Mesendoderm (in vitro differentiated cells): ENCODE data around the gene ELF1.

Experiments
- DNase-seq: peaks from one replicate; pipeline ENCODE4 v3.0.0; 2013
- H2AK5ac ChIP-seq: 2 replicates; pipeline ENCODE4 v1.6.1; 2013; ENCODE audit warnings: low read length, inconsistent platforms
- H2BK120ac ChIP-seq: 2 replicates; pipeline ENCODE4 v1.6.1; 2013; ENCODE audit warnings: low read depth, mild to moderate bottlenecking, low read length, moderate library complexity, mixed read lengths
- H2BK15ac ChIP-seq: replicated peaks from 2 replicates; pipeline ENCODE4 v1.6.1; 2013; ENCODE audit warnings: low read depth, mild to moderate bottlenecking, moderate library complexity
- H2BK5ac ChIP-seq: 2 replicates; pipeline ENCODE4 v1.6.1; 2013; ENCODE audit warnings: low read length, inconsistent platforms
- H3K18ac ChIP-seq: 2 replicates; pipeline ENCODE4 v1.6.1; 2013; ENCODE audit warnings: mild to moderate bottlenecking, low read length, mixed read lengths
- H3K23ac ChIP-seq: one replicate; pipeline ENCODE4 v1.6.1; 2013; ENCODE audit warnings: low read length
- H3K27ac ChIP-seq: 2 replicates; pipeline ENCODE4 v1.5.1; 2013; ENCODE audit warnings: low read depth, mild to moderate bottlenecking, inconsistent platforms, low read length, moderate library complexity
- H3K27me3 ChIP-seq: 2 replicates; pipeline ENCODE4 v1.6.1; 2013; ENCODE audit warnings: low read length, control low read depth, mild to moderate bottlenecking, inconsistent platforms; ENCODE audit not compliant: insufficient read depth, poor library complexity
- H3K36me3 ChIP-seq: 2 replicates; pipeline ENCODE4 v1.6.1; 2013; ENCODE audit warnings: low read length, inconsistent platforms; ENCODE audit not compliant: control insufficient read depth, insufficient read depth
- H3K4ac ChIP-seq: one replicate; pipeline ENCODE4 v1.6.1; 2013; ENCODE audit warnings: low read depth, mild to moderate bottlenecking, low read length, moderate library complexity
- H3K4me1 ChIP-seq: 2 replicates; pipeline ENCODE4 v1.6.1; 2013; ENCODE audit warnings: low read depth, low read length, inconsistent platforms; ENCODE audit not compliant: control insufficient read depth
- H3K4me2 ChIP-seq: 2 replicates; pipeline ENCODE4 v1.6.1; 2013; ENCODE audit warnings: low read length
- H3K4me3 ChIP-seq: 2 replicates; pipeline ENCODE4 v1.5.1; 2013; ENCODE audit warnings: mild to moderate bottlenecking, low read length
- H3K56ac ChIP-seq: one replicate; pipeline ENCODE4 v1.6.1; 2013; ENCODE audit warnings: low read length
- H3K79me1 ChIP-seq: 2 replicates; pipeline ENCODE4 v1.6.1; 2013; ENCODE audit warnings: low read length, inconsistent platforms
- H3K79me2 ChIP-seq: 2 replicates; pipeline ENCODE4 v1.6.1; 2013; ENCODE audit warnings: mild to moderate bottlenecking, low read length; ENCODE audit not compliant: control insufficient read depth, insufficient read depth
- H3K9ac ChIP-seq: 2 replicates; pipeline ENCODE4 v1.6.1; 2013; ENCODE audit warnings: low read length, inconsistent platforms
- H4K5ac ChIP-seq: one replicate; pipeline ENCODE4 v1.6.1; 2013; ENCODE audit warnings: low read length
- H4K8ac ChIP-seq: one replicate; pipeline ENCODE4 v1.6.1; 2013; ENCODE audit warnings: low read depth, mild to moderate bottlenecking, control low read depth, low read length, moderate library complexity
- WGBS: extraction: QIAGEN DNeasy Blood & Tissue Kit; methylation state at CpG from one replicate; pipeline ENCODE4 v1.1.7; 2013; ENCODE audit warnings: low lambda C conversion rate, missing lambda C conversion rate; ENCODE audit not compliant: insufficient coverage; ENCODE audit errors: extremely low coverage; 5-methylcytosine and 5-hydroxymethylcytosine counted together

ELF1 gene

DNA sequence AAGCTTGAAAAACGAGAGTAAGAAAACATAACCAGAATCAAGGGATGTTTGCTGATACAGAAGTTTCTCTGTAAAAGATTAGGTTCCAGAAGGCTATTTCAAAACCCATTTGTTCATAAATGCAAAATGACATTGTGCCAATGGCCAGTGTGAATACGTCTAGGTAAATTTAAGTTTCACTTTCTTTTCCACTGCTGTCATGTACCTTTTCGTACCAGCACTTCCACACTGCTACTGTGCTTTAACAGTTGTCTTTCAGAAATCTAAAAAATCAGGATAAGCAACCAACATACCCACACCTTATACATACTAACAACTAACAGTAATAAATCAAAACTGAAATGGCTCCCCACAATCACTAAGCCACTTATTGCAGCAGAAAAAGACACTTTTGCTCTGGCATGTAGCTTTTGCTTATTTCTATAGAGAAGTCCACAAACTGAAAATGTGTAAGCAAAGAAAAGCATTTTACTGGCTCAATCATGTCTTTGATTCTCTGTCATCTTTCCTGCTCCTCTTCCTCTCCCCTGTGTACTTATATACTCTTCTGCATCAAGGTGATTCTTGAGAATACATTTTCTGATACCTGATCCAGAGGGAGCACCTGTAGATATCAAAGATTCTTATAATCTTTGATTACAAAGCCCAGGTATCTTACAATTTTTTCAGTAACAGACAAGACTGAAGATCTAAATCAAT lies 34.3 kb downstream of the ELF1 start:
- DNase-seq = no peak
- Histone ChIP-seq H3K9ac (no peak overlapping the region), H3K79me1 (no peaks in the 10 kb centered on the region), H3K27ac (no peak overlapping the region), H3K4me2 (no peak overlapping the region), H3K79me2 (no peaks in the 10 kb centered on the region), H4K8ac (no peak overlapping the region), H3K4me1 (no peaks in the 10 kb centered on the region), H3K36me3 (no peaks in the 10 kb centered on the region), H3K18ac (no peak overlapping the region), H2AK5ac (no peak overlapping the region), H3K23ac (no peak overlapping the region), H3K4ac (no peak overlapping the region), H2BK120ac (no peak overlapping the region), H3K27me3 (no peaks in the 10 kb centered on the region), H2BK15ac (no peak overlapping the region), H3K56ac (no peak overlapping the region), H2BK5ac (no peak overlapping the region), H3K4me3 (no peak overlapping the region), H4K5ac (no peak overlapping the region)
- WGBS = no CpG with 5 or more reads among the region's 3 CpGs

- Histone ChIP-seq H3K4ac (no peak overlapping the region), H3K4me3 (no peak overlapping the region), H2BK5ac (no peak overlapping the region), H3K36me3 (no peaks in the 10 kb centered on the region), H3K18ac (no peak overlapping the region), H2AK5ac (no peak overlapping the region), H2BK15ac (no peak overlapping the region), H3K27ac (no peak overlapping the region), H3K4me2 (no peak overlapping the region), H3K4me1 (no peaks in the 10 kb centered on the region), H2BK120ac (no peak overlapping the region), H3K23ac (no peak overlapping the region), H3K79me1 (no peaks in the 10 kb centered on the region), H3K56ac (no peak overlapping the region), H3K9ac (no peak overlapping the region), H3K79me2 (no peaks in the 10 kb centered on the region), H3K27me3 (no peaks in the 10 kb centered on the region), H4K5ac (no peak overlapping the region), H4K8ac (no peak overlapping the region)
- no peak for DNase-seq
- WGBS = no CpG with 5 or more reads among the region's 4 CpGs
Observed at GRCh38 chr13:40983725-40984667, 35.1 kb downstream of the ELF1 start.

- no peak overlapping the region for H2BK15ac ChIP-seq
- no peak overlapping the region for H2AK5ac ChIP-seq
- H3K27me3 ChIP-seq = no peaks in the 10 kb centered on the region
- DNase-seq = no peak
- no peak overlapping the region for H3K4me3 ChIP-seq
- no CpG with 5 or more reads among the region's 2 CpGs for WGBS
- no peak overlapping the region for H4K8ac ChIP-seq
- no peaks in the 10 kb centered on the region for H3K4me1 ChIP-seq
- no peak overlapping the region for H4K5ac ChIP-seq
- no peak overlapping the region for H3K9ac ChIP-seq
- H3K4me2 ChIP-seq = no peak overlapping the region
- H2BK5ac ChIP-seq = no peak overlapping the region
- no peak overlapping the region for H3K56ac ChIP-seq
- no peaks in the 10 kb centered on the region for H3K79me1 ChIP-seq
- H2BK120ac ChIP-seq = no peak overlapping the region
- no peaks in the 10 kb centered on the region for H3K79me2 ChIP-seq
- H3K27ac ChIP-seq = no peak overlapping the region
- no peak overlapping the region for H3K23ac ChIP-seq
- no peaks in the 10 kb centered on the region for H3K36me3 ChIP-seq
- no peak overlapping the region for H3K18ac ChIP-seq
- no peak overlapping the region for H3K4ac ChIP-seq
Observed at GRCh38 chr13:40983259-40983658, 35.9 kb downstream of the ELF1 start.

- peak; percentile 40 for DNase-seq
- H3K4me3 ChIP-seq = no peak overlapping the region
Observed at GRCh38 chr13:40982772-40983171, 36.3 kb downstream of the ELF1 start.

DNA sequence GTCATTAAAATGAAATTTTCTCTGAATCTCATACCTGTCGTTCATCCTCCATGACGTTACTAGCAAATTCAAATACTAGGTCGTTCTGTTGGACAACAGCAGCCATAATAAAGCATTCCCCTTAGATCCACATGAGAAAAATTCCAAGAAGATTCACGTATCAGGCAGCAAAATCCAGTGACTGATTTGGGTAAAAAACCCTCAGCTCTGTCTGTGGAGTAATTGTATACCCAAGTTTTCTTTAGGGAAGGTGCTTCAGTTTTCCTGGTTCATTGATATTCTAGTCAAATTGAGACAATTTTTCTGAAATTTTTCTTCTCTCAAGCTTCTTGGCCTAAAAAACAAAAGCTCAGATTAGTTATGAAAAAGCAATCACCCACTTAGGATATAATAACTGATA lies 37.2 kb downstream of the ELF1 start:
- Histone ChIP-seq H3K79me1 (no peaks in the 10 kb centered on the region), H3K23ac (no peak overlapping the region), H4K5ac (no peak overlapping the region), H2BK5ac (no peak overlapping the region), H3K79me2 (no peaks in the 10 kb centered on the region), H3K27ac (no peak overlapping the region), H2BK15ac (no peak overlapping the region), H3K4ac (no peak overlapping the region), H3K36me3 (no peaks in the 10 kb centered on the region), H3K4me2 (no peak overlapping the region), H2AK5ac (no peak overlapping the region), H2BK120ac (no peak overlapping the region), H3K18ac (no peak overlapping the region), H4K8ac (no peak overlapping the region), H3K27me3 (no peaks in the 10 kb centered on the region), H3K4me1 (no peaks in the 10 kb centered on the region), H3K9ac (no peak overlapping the region), H3K56ac (no peak overlapping the region), H3K4me3 (no peak overlapping the region)
- DNase-seq = no peak
- no CpG with 5 or more reads among the region's 4 CpGs for WGBS

More at GRCh38 chr13:40982772-40983171, 36.3 kb downstream of the ELF1 start:
- H3K9ac ChIP-seq = no peak overlapping the region
- no peak overlapping the region for H2AK5ac ChIP-seq
- H4K5ac ChIP-seq = no peak overlapping the region
- H3K4me2 ChIP-seq = no peak overlapping the region
- H2BK5ac ChIP-seq = no peak overlapping the region
- H3K4ac ChIP-seq = no peak overlapping the region
- H3K79me2 ChIP-seq = no peaks in the 10 kb centered on the region
- H3K56ac ChIP-seq = no peak overlapping the region
- no CpG with 5 or more reads among the region's 3 CpGs for WGBS
- H3K27ac ChIP-seq = no peak overlapping the region
- H3K36me3 ChIP-seq = no peaks in the 10 kb centered on the region
- no peak overlapping the region for H4K8ac ChIP-seq
- H2BK120ac ChIP-seq = no peak overlapping the region
- no peaks in the 10 kb centered on the region for H3K4me1 ChIP-seq
- H3K27me3 ChIP-seq = no peaks in the 10 kb centered on the region
- H3K79me1 ChIP-seq = no peaks in the 10 kb centered on the region
- H3K18ac ChIP-seq = no peak overlapping the region
- H2BK15ac ChIP-seq = no peak overlapping the region
- no peak overlapping the region for H3K23ac ChIP-seq
